A549 (cell line): Measurements from ENCODE around the gene TXK. TPM values are rescaled to one million over a fixed set of nuclear protein-coding genes. Genes with fewer than 3 reads are reported as not detected.

Experiments used
- ATAC-seq, 2 experiments: fragments of 200-7000 bp in 1 of 2; fragments of >200 bp in 1 of 2; cut with Nextera tagmentation in 1 of 2; cut with Tn5 transposase in 1 of 2; 3 replicates each; pipeline versions ENCODE4 v1.8.0 to v1.9.1; 2018 to 2020; ENCODE audit warnings: mild to moderate bottlenecking in 1 of 2, moderate library complexity in 1 of 2
- CTCF ChIA-PET: fragments of 300-600 bp; sonication (Branson Sonifier 250); formaldehyde crosslinking; extraction: SDS; loops from one replicate; lab custom pipeline; 2021; ENCODE audit warnings: antibody characterized with exemption, inconsistent platforms; lab: Yijun Ruan, JAX
- POLR2A ChIA-PET: fragments of 350-600 bp; formaldehyde crosslinking; extraction: SDS; loops from one replicate; lab custom pipeline; 2021; ENCODE audit warnings: antibody characterized with exemption, inconsistent platforms; lab: Yijun Ruan, JAX
- DNase-seq, 2 experiments: peaks; one replicate each; pipeline versions ENCODE4 v3.0.0 to v3.0.0-alpha.2; 2011 to 2016; ENCODE audit warnings: low read depth in 1 of 2, low spot score in 1 of 2
- FAIRE-seq: peaks from 2 replicates; lab custom pipeline; 2011; peaks lifted over from hg19 to GRCh38; lab: Jason Lieb, UNC
- H3K27ac ChIP-seq, 2 experiments: fragments of >200 bp; sonication (Bioruptor Twin); formaldehyde crosslinking; 3 replicates each; pipeline ENCODE4 v1.5.1; 2016 to 2017
- H3K4me1 ChIP-seq: fragments of >200 bp; sonication (Bioruptor Twin); formaldehyde crosslinking; 3 replicates; pipeline ENCODE4 v1.6.1; 2016
- H3K4me2 ChIP-seq: fragments of >200 bp; sonication (Bioruptor Twin); formaldehyde crosslinking; 3 replicates; pipeline ENCODE4 v1.6.1; 2016
- H3K4me3 ChIP-seq: fragments of >200 bp; sonication (Bioruptor Twin); formaldehyde crosslinking; 3 replicates; pipeline ENCODE4 v1.5.1; 2016
- H3K9me3 ChIP-seq: fragments of >200 bp; sonication (Bioruptor Twin); formaldehyde crosslinking; 3 replicates; pipeline ENCODE4 v1.6.1; 2016
- CBX2 ChIP-seq: fragments of 200-600 bp; sonication (generic); IDR thresholded peaks from 2 replicates; pipeline ENCODE4 v1.6.1; 2016; ENCODE audit warnings: low read depth, mild to moderate bottlenecking, borderline replicate concordance
- CHD2 ChIP-seq: fragments of 150-350 bp; IDR thresholded peaks from 2 replicates; pipeline ENCODE4 v1.6.1; 2014; ENCODE audit warnings: low read length; ENCODE audit not compliant: partially characterized antibody
- E2F6 ChIP-seq: IDR thresholded peaks from 2 replicates; pipeline ENCODE4 v1.6.1; 2012; ENCODE audit warnings: low read depth, borderline replicate concordance
- FOSB ChIP-seq: fragments of 250-450 bp; sonication (Bioruptor Pico); IDR thresholded peaks from 2 replicates; pipeline ENCODE4 v1.5.0; 2020; ENCODE audit warnings: mild to moderate bottlenecking, moderate library complexity
- FOSL2 ChIP-seq, 2 experiments: fragments of 450-650 bp in 1 of 2; fragments of >200 bp in 1 of 2; sonication (Bioruptor Twin) in 1 of 2; formaldehyde crosslinking; IDR thresholded peaks; 2 replicates each; pipeline versions ENCODE4 v1.5.0 to v1.6.1; 2016 to 2020; ENCODE audit warnings: mild to moderate bottlenecking in 1 of 2, moderate library complexity in 1 of 2
- HDAC2 ChIP-seq: fragments of 200-600 bp; sonication (generic); IDR thresholded peaks from 2 replicates; pipeline ENCODE4 v1.6.1; 2016
- HOXA7 ChIP-seq: fragments of 250-450 bp; sonication (Bioruptor Pico); IDR thresholded peaks from 2 replicates; pipeline ENCODE4 v1.5.0; 2020; ENCODE audit warnings: mild to moderate bottlenecking, moderate library complexity
- HOXB13 ChIP-seq: fragments of 250-450 bp; sonication (Bioruptor Pico); IDR thresholded peaks from 2 replicates; pipeline ENCODE4 v1.5.0; 2020; ENCODE audit warnings: low read depth, mild to moderate bottlenecking, moderate library complexity
- HOXB5 ChIP-seq: fragments of 250-450 bp; sonication (Bioruptor Pico); IDR thresholded peaks from 2 replicates; pipeline ENCODE4 v1.5.0; 2020; ENCODE audit warnings: mild to moderate bottlenecking, moderate library complexity
- KDM5A ChIP-seq: fragments of 200-600 bp; sonication (generic); IDR thresholded peaks from 2 replicates; pipeline ENCODE4 v1.6.1; 2016; ENCODE audit warnings: antibody characterized with exemption, mild to moderate bottlenecking
- NPAS2 ChIP-seq: fragments of 250-450 bp; sonication (Bioruptor Pico); IDR thresholded peaks from 2 replicates; pipeline ENCODE4 v1.8.0; 2022; ENCODE audit warnings: mild to moderate bottlenecking, moderate library complexity, borderline replicate concordance
- NR3C1 ChIP-seq: fragments of >200 bp; sonication (Bioruptor Twin); formaldehyde crosslinking; IDR thresholded peaks from 3 replicates; pipeline ENCODE4 v1.6.1; 2017
- RAD21 ChIP-seq, 2 experiments: fragments of >200 bp in 1 of 2; sonication (Bioruptor Twin) in 1 of 2; formaldehyde crosslinking in 1 of 2; IDR thresholded peaks in 1 of 2; conservative IDR thresholded peaks in 1 of 2; 2 replicates in 1 of 2; 3 replicates in 1 of 2; pipeline ENCODE4 v1.6.1; 2012 to 2018; ENCODE audit warnings: inconsistent platforms in 1 of 2
- SMC3 ChIP-seq: fragments of >200 bp; sonication (Bioruptor Twin); formaldehyde crosslinking; IDR thresholded peaks from 3 replicates; pipeline ENCODE4 v1.6.1; 2018; ENCODE audit warnings: inconsistent platforms
- SREBF2 ChIP-seq: fragments of 450-650 bp; IDR thresholded peaks from 2 replicates; pipeline ENCODE4 v1.6.1; 2014; ENCODE audit warnings: mild to moderate bottlenecking, moderate library complexity
- ZNF302 ChIP-seq: fragments of 250-450 bp; sonication (Bioruptor Pico); IDR thresholded peaks from 2 replicates; pipeline ENCODE4 v1.9.0; 2021; ENCODE audit warnings: inconsistent platforms, mild to moderate bottlenecking, moderate library complexity
- WGBS: methylation state at CpG from one replicate; pipeline ENCODE4 v1.1.6; 2017; ENCODE audit errors: missing lambda C conversion rate; 5-methylcytosine and 5-hydroxymethylcytosine counted together
- polyA plus RNA-seq, 4 experiments: library from polyadenylated mRNA; depleted of rRNA in 3 of 4; stranded (reverse); fragments of >200 nt; fragmentation: RNase III in 1 of 4; extraction: RNeasy Plus Mini Kit Qiagen cat#74134 plus additional on column Dnase treatment in 1 of 4; gene quantifications; 2 replicates in 3 of 4; 3 replicates in 1 of 4; pipeline ENCODE4 v1.2.3, GENCODE V29; 2011 to 2017
- TF ChIP-seq, protein P1 (sequence below): fragments of >200 bp; sonication (Bioruptor Twin); formaldehyde crosslinking; IDR thresholded peaks from 3 replicates; pipeline ENCODE4 v1.6.1; 2016
- TF ChIP-seq, protein P2 (sequence below): IDR thresholded peaks from 2 replicates; pipeline ENCODE4 v1.6.1; 2012
- TF ChIP-seq, protein P3 (sequence below): fragments of >200 bp; sonication (Bioruptor Twin); formaldehyde crosslinking; IDR thresholded peaks from 3 replicates; pipeline ENCODE4 v1.5.1; 2016
- TF ChIP-seq, protein P4 (sequence below): fragments of 450-650 bp; IDR thresholded peaks from 2 replicates; pipeline ENCODE4 v1.6.1; 2014; ENCODE audit warnings: antibody characterized with exemption
- TF ChIP-seq, protein P5 (sequence below): fragments of >200 bp; sonication (Bioruptor Twin); formaldehyde crosslinking; IDR thresholded peaks from 2 replicates; pipeline ENCODE4 v1.6.1; 2016

The TXK gene
- polyA plus RNA-seq, 2 of the 4 experiments (the other 2 are of a cell fraction): 0.06 to 0.14 TPM

GRCh38 chr4:48129307-48130014, 4.6 kb downstream of the TXK start:
- Histone ChIP-seq H3K4me3 (no peak overlapping the region), H3K27ac (peak overlapping the region in 1 of 2 experiments; percentile 50; a peak in 2 of 6 replicates), H3K4me1 (peaks cover 21% of the 10 kb centered on the region), H3K4me2 (peak overlapping the region; percentile 38; the same call in 2 of the 3 replicates), H3K9me3 (no peaks in the 10 kb centered on the region)
- peak; percentile 7 to 13 for DNase-seq
- no peak for TF ChIP-seq NPAS2
- no peak for TF ChIP-seq HOXA7 (CRISPR knock-in tag)
- no peak for TF ChIP-seq SREBF2
- no peak for TF ChIP-seq NR3C1
- TF ChIP-seq CBX2: no peak
- no peak for TF ChIP-seq ZNF302 (CRISPR knock-in tag)
- TF ChIP-seq SMC3: no peak
- no peak for TF ChIP-seq FOSL2 (IDR thresholded peaks at IDR 0.05)
- no peak for TF ChIP-seq FOSL2 (CRISPR knock-in tag; IDR thresholded peaks at IDR 0.05)
- no peak for TF ChIP-seq HOXB5
- TF ChIP-seq HOXB13 (CRISPR knock-in tag): no peak
- WGBS: 33% methylated on average over 8 of the region's 9 CpGs
- FAIRE-seq: no peak
- ATAC-seq: peak in 1 of 2 experiments; percentile 61; a peak in 3 of 6 replicates
- ChIA-PET CTCF (interaction anchor here (0.6 to 3.7 kb wide), 3 partner anchors 11 to 417 kb away, joined by 4 to 24 read pairs (median 9); no protein-coding TSS in a partner anchor), POLR2A (interaction anchor here (0.6 kb wide), 1 partner anchor 205 kb away, joined by 3 read pairs; no protein-coding TSS in a partner anchor)

DNA sequence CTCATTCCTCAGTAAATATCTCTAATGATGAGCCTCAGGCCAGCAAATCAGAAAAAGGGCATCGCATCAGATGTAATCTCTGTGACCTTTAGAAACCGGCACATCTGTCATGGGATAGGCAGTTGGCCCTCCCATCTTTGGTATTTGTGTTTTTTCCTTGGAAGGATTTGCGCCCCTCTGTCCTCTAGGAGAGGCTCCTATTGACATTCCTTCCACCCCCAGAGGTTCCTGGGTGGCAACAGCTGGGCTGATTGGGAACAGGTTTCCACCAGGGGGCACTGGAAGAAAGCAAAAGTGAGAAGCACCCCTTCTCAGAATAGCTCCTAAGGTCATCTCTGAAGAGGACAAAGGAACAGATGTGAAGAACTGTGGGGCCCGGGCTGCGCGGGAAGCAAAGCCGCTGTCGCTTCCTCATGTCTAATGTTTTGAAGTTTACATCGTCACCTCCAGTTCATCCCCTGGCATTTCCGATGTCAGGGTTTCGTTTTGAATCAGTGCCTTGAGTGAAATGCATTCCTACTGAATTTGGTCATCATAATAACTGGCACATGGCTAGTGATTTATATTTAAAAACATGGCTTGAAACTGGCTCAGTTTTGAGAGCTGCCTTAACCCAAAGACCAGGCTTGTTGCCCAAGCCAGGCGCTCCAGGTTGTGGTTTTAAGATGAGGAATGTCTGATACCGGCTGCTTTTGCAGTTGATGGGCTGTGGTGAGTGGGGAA, 6.2 kb downstream of the TXK start:
- no peaks in the 10 kb centered on the region for H3K9me3 ChIP-seq
- H3K4me2 ChIP-seq: peak overlapping the region; percentile 82
- WGBS: 10% methylated on average over 13 of the region's 13 CpGs
- FAIRE-seq (no peak), ATAC-seq (peak; percentile 95 to 96), DNase-seq (peak; percentile 49 to 64)
- H3K27ac ChIP-seq: peak overlapping the region; percentile 53 to 54; a peak in 2 of 6 replicates
- ChIA-PET CTCF (interaction anchor here (0.5 to 3.7 kb wide), 16 partner anchors 10 to 418 kb away, joined by 3 to 24 read pairs (median 3); no protein-coding TSS in a partner anchor), POLR2A (interaction anchor here (0.7 to 1.1 kb wide), 2 partner anchors 36 to 41 kb away, joined by 3 to 5 read pairs; no protein-coding TSS in a partner anchor)
- H3K4me3 ChIP-seq: peak overlapping the region; percentile 28; the same call in 1 of the 3 replicates
- peaks cover 21% of the 10 kb centered on the region for H3K4me1 ChIP-seq
- TF ChIP-seq KDM5A: no peak
- TF ChIP-seq RAD21 (conservative IDR thresholded peaks at IDR 0.05 in 1 of 2, IDR thresholded peaks at IDR 0.05 in 1 of 2): peak; percentile 79
- no peak for TF ChIP-seq HDAC2
- TF ChIP-seq, protein P1, sequence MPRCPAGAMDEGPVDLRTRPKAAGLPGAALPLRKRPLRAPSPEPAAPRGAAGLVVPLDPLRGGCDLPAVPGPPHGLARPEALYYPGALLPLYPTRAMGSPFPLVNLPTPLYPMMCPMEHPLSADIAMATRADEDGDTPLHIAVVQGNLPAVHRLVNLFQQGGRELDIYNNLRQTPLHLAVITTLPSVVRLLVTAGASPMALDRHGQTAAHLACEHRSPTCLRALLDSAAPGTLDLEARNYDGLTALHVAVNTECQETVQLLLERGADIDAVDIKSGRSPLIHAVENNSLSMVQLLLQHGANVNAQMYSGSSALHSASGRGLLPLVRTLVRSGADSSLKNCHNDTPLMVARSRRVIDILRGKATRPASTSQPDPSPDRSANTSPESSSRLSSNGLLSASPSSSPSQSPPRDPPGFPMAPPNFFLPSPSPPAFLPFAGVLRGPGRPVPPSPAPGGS: no peak
- TF ChIP-seq, protein P2, sequence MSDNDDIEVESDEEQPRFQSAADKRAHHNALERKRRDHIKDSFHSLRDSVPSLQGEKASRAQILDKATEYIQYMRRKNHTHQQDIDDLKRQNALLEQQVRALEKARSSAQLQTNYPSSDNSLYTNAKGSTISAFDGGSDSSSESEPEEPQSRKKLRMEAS: peak; percentile 40; the same call in 1 of the 2 replicates
- TF ChIP-seq CHD2: no peak
- no peak for TF ChIP-seq CBX2
- TF ChIP-seq, protein P3, sequence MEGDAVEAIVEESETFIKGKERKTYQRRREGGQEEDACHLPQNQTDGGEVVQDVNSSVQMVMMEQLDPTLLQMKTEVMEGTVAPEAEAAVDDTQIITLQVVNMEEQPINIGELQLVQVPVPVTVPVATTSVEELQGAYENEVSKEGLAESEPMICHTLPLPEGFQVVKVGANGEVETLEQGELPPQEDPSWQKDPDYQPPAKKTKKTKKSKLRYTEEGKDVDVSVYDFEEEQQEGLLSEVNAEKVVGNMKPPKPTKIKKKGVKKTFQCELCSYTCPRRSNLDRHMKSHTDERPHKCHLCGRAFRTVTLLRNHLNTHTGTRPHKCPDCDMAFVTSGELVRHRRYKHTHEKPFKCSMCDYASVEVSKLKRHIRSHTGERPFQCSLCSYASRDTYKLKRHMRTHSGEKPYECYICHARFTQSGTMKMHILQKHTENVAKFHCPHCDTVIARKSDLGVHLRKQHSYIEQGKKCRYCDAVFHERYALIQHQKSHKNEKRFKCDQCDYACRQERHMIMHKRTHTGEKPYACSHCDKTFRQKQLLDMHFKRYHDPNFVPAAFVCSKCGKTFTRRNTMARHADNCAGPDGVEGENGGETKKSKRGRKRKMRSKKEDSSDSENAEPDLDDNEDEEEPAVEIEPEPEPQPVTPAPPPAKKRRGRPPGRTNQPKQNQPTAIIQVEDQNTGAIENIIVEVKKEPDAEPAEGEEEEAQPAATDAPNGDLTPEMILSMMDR: peak; percentile 65
- TF ChIP-seq, protein P4, sequence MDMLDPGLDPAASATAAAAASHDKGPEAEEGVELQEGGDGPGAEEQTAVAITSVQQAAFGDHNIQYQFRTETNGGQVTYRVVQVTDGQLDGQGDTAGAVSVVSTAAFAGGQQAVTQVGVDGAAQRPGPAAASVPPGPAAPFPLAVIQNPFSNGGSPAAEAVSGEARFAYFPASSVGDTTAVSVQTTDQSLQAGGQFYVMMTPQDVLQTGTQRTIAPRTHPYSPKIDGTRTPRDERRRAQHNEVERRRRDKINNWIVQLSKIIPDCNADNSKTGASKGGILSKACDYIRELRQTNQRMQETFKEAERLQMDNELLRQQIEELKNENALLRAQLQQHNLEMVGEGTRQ: no peak
- no peak for TF ChIP-seq FOSB (CRISPR knock-in tag)
- TF ChIP-seq E2F6: peak; percentile 61; the same call in 1 of the 2 replicates
- TF ChIP-seq SMC3: peak; percentile 68
- TF ChIP-seq, protein P5, sequence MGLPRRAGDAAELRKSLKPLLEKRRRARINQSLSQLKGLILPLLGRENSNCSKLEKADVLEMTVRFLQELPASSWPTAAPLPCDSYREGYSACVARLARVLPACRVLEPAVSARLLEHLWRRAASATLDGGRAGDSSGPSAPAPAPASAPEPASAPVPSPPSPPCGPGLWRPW: no peak
